OCI-LY1 (cell line): ENCODE measurements around the gene KCNK5.

ENCODE experiments used
- H2AFZ ChIP-seq: fragments of 200-600 bp; sonication (generic), shearing (Covaris generic); 2 replicates; pipeline ENCODE4 v1.6.0; 2014; ENCODE audit warnings: antibody characterized with exemption, mild to moderate bottlenecking, low read length
- H3F3A ChIP-seq: fragments of 200-600 bp; sonication (generic), shearing (Covaris generic); 2 replicates; pipeline ENCODE4 v1.6.0; 2014; ENCODE audit warnings: mild to moderate bottlenecking, antibody characterized with exemption, low read length, moderate library complexity; ENCODE audit not compliant: insufficient read depth
- H3K27ac ChIP-seq: fragments of 200-600 bp; sonication (generic); 2 replicates; pipeline ENCODE4 v1.5.1; 2014; ENCODE audit warnings: low read length, mixed run types, mild to moderate bottlenecking, low read depth; ENCODE audit not compliant: poor library complexity, severe bottlenecking
- H3K27me3 ChIP-seq: fragments of 200-600 bp; sonication (generic); 2 replicates; pipeline ENCODE4 v1.6.0; 2014; ENCODE audit warnings: antibody characterized with exemption, mild to moderate bottlenecking, low read length, moderate library complexity; ENCODE audit not compliant: insufficient read depth
- H3K36me3 ChIP-seq: fragments of 200-600 bp; sonication (generic); 2 replicates; pipeline ENCODE4 v1.6.1; 2014; ENCODE audit warnings: mild to moderate bottlenecking, antibody characterized with exemption, low read length, moderate library complexity, mixed read lengths; ENCODE audit not compliant: insufficient read depth
- H3K4me1 ChIP-seq: fragments of 200-600 bp; sonication (generic); 2 replicates; pipeline ENCODE4 v1.5.1; 2014; ENCODE audit warnings: mild to moderate bottlenecking, low read length, moderate library complexity; ENCODE audit not compliant: insufficient read depth, severe bottlenecking
- H3K4me2 ChIP-seq: fragments of 200-600 bp; sonication (generic), shearing (Covaris generic); 2 replicates; pipeline ENCODE4 v1.6.1; 2014; ENCODE audit warnings: low read length
- H3K4me3 ChIP-seq: fragments of 200-600 bp; sonication (generic); 2 replicates; pipeline ENCODE4 v1.5.1; 2014; ENCODE audit warnings: low read length, low read depth, mild to moderate bottlenecking, mixed read lengths; ENCODE audit not compliant: poor library complexity, severe bottlenecking
- H3K79me2 ChIP-seq: fragments of 200-600 bp; shearing (Covaris generic); 2 replicates; pipeline ENCODE4 v1.6.1; 2016; ENCODE audit warnings: mixed run types, low read length, mixed read lengths; ENCODE audit not compliant: insufficient read depth
- H3K9ac ChIP-seq: fragments of 200-600 bp; sonication (generic), shearing (Covaris generic); 2 replicates; pipeline ENCODE4 v1.6.1; 2014; ENCODE audit warnings: mild to moderate bottlenecking, low read length, mixed read lengths
- H3K9me2 ChIP-seq: fragments of 200-600 bp; sonication (generic), shearing (Covaris generic); 2 replicates; pipeline ENCODE4 v1.6.1; 2014; ENCODE audit warnings: low read depth, mild to moderate bottlenecking, low read length, mixed read lengths
- H3K9me3 ChIP-seq: fragments of 200-600 bp; shearing (Covaris generic); 2 replicates; pipeline ENCODE4 v1.6.1; 2014; ENCODE audit warnings: low read length, mixed read lengths
- H4K20me1 ChIP-seq: fragments of 200-600 bp; sonication (generic), shearing (Covaris generic); 2 replicates; pipeline ENCODE4 v1.6.0; 2016; ENCODE audit warnings: mild to moderate bottlenecking, low read length; ENCODE audit not compliant: insufficient read depth
- EZH2 ChIP-seq: fragments of 200-600 bp; sonication (generic), shearing (Covaris generic); IDR thresholded peaks from 2 replicates; pipeline ENCODE4 v1.8.0; 2017; ENCODE audit warnings: borderline replicate concordance, mixed run types, mild to moderate bottlenecking, antibody characterized with exemption, low read length, moderate library complexity, mixed read lengths
- TF ChIP-seq, protein P1 (sequence below): fragments of 200-600 bp; sonication (generic), shearing (Covaris generic); IDR thresholded peaks from 2 replicates; pipeline ENCODE4 v1.5.1; 2017; ENCODE audit warnings: mild to moderate bottlenecking, antibody characterized with exemption, low read length, moderate library complexity, mixed read lengths

The KCNK5 gene

GRCh38 chr6:39231521-39232243 lies 2.4 kb upstream of the KCNK5 start:
- Histone ChIP-seq H3K9me3 (no peaks in the 10 kb centered on the region), H3K9me2 (no peaks in the 10 kb centered on the region), H3K79me2 (no peaks in the 10 kb centered on the region), H3K36me3 (no peaks in the 10 kb centered on the region), H3K4me3 (no peak overlapping the region), H3K27me3 (no peaks in the 10 kb centered on the region), H4K20me1 (no peaks in the 10 kb centered on the region), H3K9ac (no peak overlapping the region), H2AFZ (no peak overlapping the region), H3K27ac (no peak overlapping the region), H3K4me2 (no peak overlapping the region), H3K4me1 (no peaks in the 10 kb centered on the region), H3F3A (no peaks in the 10 kb centered on the region)
- TF ChIP-seq, protein P1, sequence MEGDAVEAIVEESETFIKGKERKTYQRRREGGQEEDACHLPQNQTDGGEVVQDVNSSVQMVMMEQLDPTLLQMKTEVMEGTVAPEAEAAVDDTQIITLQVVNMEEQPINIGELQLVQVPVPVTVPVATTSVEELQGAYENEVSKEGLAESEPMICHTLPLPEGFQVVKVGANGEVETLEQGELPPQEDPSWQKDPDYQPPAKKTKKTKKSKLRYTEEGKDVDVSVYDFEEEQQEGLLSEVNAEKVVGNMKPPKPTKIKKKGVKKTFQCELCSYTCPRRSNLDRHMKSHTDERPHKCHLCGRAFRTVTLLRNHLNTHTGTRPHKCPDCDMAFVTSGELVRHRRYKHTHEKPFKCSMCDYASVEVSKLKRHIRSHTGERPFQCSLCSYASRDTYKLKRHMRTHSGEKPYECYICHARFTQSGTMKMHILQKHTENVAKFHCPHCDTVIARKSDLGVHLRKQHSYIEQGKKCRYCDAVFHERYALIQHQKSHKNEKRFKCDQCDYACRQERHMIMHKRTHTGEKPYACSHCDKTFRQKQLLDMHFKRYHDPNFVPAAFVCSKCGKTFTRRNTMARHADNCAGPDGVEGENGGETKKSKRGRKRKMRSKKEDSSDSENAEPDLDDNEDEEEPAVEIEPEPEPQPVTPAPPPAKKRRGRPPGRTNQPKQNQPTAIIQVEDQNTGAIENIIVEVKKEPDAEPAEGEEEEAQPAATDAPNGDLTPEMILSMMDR, result no peak
- no peak for TF ChIP-seq EZH2

- Histone ChIP-seq H3K4me2 (no peak overlapping the region), H3K4me1 (no peaks in the 10 kb centered on the region), H3F3A (no peaks in the 10 kb centered on the region), H4K20me1 (no peaks in the 10 kb centered on the region), H3K36me3 (no peaks in the 10 kb centered on the region), H3K4me3 (no peak overlapping the region), H2AFZ (no peak overlapping the region), H3K79me2 (no peaks in the 10 kb centered on the region), H3K27ac (no peak overlapping the region), H3K9ac (no peak overlapping the region), H3K27me3 (no peaks in the 10 kb centered on the region), H3K9me3 (no peaks in the 10 kb centered on the region), H3K9me2 (no peaks in the 10 kb centered on the region)
- TF ChIP-seq EZH2, result no peak
- TF ChIP-seq, protein P1, result no peak
Measured at GRCh38 chr6:39230654-39231035, 1.4 kb upstream of the KCNK5 start.

DNA sequence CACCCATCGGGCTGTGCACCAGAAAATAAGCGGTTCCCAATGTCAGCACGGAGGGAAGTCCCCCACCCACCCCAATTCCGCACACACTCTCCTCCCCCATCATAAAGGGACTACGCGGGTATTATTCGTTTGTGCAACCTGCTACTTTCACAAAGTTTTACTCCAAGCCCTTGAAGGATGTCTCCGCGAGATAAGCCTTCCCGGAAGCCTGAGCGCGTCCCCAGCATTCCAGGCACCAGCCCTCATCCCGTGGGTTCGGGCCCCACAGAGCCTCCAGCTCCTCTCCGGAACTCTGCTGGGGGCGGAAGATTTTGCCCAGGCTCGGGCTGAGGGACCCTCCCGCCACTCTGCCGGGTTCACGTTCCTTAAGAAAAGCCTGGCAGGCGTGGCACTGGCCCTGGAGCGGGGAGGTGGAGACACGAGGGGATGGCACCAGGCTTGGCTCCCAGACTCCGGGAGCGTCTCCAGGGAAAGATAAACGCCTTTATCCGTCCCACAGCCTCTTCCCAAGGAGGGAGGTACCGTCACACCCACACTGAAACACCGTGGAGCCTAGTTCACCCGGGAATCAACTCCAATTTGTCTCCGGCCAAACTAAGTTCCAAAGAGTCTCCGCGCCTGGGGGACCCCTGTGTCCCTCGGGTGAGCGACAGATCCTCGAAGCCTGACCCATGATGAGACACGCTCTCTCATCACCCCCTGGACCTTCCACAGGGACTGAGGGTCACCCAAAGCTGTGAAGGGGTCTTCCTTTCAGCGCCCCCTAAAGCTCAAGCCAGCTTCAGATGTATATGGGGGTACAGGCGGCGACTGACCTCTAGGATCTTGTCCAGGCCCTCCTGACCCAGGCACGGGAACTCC lies 934 bp downstream of the KCNK5 start:
- Histone ChIP-seq H3K9me3 (no peaks in the 10 kb centered on the region), H3K4me1 (no peaks in the 10 kb centered on the region), H3F3A (no peaks in the 10 kb centered on the region), H3K4me3 (no peak overlapping the region), H3K79me2 (no peaks in the 10 kb centered on the region), H3K4me2 (no peak overlapping the region), H3K9me2 (no peaks in the 10 kb centered on the region), H2AFZ (no peak overlapping the region), H3K27me3 (no peaks in the 10 kb centered on the region), H3K9ac (no peak overlapping the region), H3K36me3 (no peaks in the 10 kb centered on the region), H4K20me1 (no peaks in the 10 kb centered on the region), H3K27ac (no peak overlapping the region)
- no peak for TF ChIP-seq EZH2
- TF ChIP-seq, protein P1, result no peak
